GM12878 (cell line): ENCODE data around the gene TACC2.

Experiments used
- TCF7 ChIP-seq: IDR thresholded peaks from 2 replicates; pipeline ENCODE4 v1.6.1; 2014; ENCODE audit warnings: antibody characterized with exemption, borderline replicate concordance
- TF ChIP-seq, protein P1 (sequence below): IDR thresholded peaks from 2 replicates; pipeline ENCODE4 v1.6.1; 2012; ENCODE audit warnings: low read depth, low read length, improper control_type of control experiment
- TF ChIP-seq, protein P2 (sequence below), 3 experiments: IDR thresholded peaks in 2 of 3; conservative IDR thresholded peaks in 1 of 3; 2 replicates each; pipeline ENCODE4 v1.5.1; 2011; ENCODE audit warnings: low read depth in 3 of 3, low read length in 3 of 3, mild to moderate bottlenecking in 3 of 3, control low read depth in 2 of 3, moderate library complexity in 2 of 3, inconsistent platforms in 1 of 3, mixed read lengths in 1 of 3; ENCODE audit not compliant: control insufficient read depth in 2 of 3, insufficient read depth in 1 of 3; ENCODE audit errors: extremely low read depth in 1 of 3

DNA sequence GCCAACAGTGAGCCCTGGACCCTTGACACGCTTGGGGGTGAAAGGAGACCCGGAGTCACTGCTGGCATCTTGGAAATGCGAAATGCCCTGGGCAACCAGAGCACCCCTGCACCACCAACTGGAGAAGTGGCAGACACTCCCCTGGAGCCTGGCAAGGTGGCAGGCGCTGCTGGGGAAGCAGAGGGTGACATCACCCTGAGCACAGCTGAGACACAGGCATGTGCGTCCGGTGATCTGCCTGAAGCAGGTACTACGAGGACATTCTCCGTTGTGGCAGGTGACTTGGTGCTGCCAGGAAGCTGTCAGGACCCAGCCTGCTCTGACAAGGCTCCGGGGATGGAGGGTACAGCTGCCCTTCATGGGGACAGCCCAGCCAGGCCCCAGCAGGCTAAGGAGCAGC is 98.5 kb downstream of the TACC2 start:
- TF ChIP-seq, protein P1, sequence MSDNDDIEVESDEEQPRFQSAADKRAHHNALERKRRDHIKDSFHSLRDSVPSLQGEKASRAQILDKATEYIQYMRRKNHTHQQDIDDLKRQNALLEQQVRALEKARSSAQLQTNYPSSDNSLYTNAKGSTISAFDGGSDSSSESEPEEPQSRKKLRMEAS = no peak
- TF ChIP-seq, protein P2, sequence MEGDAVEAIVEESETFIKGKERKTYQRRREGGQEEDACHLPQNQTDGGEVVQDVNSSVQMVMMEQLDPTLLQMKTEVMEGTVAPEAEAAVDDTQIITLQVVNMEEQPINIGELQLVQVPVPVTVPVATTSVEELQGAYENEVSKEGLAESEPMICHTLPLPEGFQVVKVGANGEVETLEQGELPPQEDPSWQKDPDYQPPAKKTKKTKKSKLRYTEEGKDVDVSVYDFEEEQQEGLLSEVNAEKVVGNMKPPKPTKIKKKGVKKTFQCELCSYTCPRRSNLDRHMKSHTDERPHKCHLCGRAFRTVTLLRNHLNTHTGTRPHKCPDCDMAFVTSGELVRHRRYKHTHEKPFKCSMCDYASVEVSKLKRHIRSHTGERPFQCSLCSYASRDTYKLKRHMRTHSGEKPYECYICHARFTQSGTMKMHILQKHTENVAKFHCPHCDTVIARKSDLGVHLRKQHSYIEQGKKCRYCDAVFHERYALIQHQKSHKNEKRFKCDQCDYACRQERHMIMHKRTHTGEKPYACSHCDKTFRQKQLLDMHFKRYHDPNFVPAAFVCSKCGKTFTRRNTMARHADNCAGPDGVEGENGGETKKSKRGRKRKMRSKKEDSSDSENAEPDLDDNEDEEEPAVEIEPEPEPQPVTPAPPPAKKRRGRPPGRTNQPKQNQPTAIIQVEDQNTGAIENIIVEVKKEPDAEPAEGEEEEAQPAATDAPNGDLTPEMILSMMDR (IDR thresholded peaks at IDR 0.05 in 2 of 3, conservative IDR thresholded peaks at IDR 0.05 in 1 of 3; ENCODE audit: control insufficient read depth in 2 of 3, extremely low read depth in 1 of 3, insufficient read depth in 1 of 3, low read depth in 3 of 3, low read length in 3 of 3) = no peak
- no peak for TF ChIP-seq TCF7
